Mesothelial cell of epicardium (in vitro differentiated cells): ENCODE data around the gene ALG13. TPM values are rescaled to one million over a fixed set of nuclear protein-coding genes. Genes with fewer than 3 reads are reported as not detected.

Experiments
- DNase-seq, 2 experiments: peaks; one replicate each; pipeline ENCODE4 v3.0.0; 2021; ENCODE audit warnings: low spot score in 2 of 2; ENCODE audit not compliant: unreplicated experiment in 2 of 2
- H3K27ac Mint-ChIP-seq: 2 replicates; pipeline ENCODE4 v1.8.0; 2021; ENCODE audit warnings: mixed read lengths
- H3K27me3 Mint-ChIP-seq: 2 replicates; pipeline ENCODE4 v1.8.0; 2021; ENCODE audit warnings: low read depth, mixed read lengths
- H3K36me3 Mint-ChIP-seq: 2 replicates; pipeline ENCODE4 v1.8.0; 2021; ENCODE audit warnings: mixed read lengths
- H3K4me1 Mint-ChIP-seq: 2 replicates; pipeline ENCODE4 v1.8.0; 2021; ENCODE audit warnings: mixed read lengths
- H3K4me3 Mint-ChIP-seq: 2 replicates; pipeline ENCODE4 v1.8.0; 2021; ENCODE audit warnings: mild to moderate bottlenecking, moderate library complexity, mixed read lengths
- H3K9me3 Mint-ChIP-seq: 2 replicates; pipeline ENCODE4 v1.8.0; 2021; ENCODE audit warnings: mixed read lengths
- CTCF ChIP-seq: fragments of 200-600 bp; sonication (generic); IDR thresholded peaks from one replicate; pipeline ENCODE4 v1.5.0; 2021; ENCODE audit warnings: antibody characterized with exemption; ENCODE audit not compliant: unreplicated experiment
- total RNA-seq: library from RNA; stranded (reverse); gene quantifications from 3 replicates; pipeline ENCODE4 v1.2.1, GENCODE V29; 2021

The ALG13 gene
- total RNA-seq, 1 donor from 2014 or later: 157 TPM

- TF ChIP-seq CTCF: no peak
- H3K27ac Mint-ChIP-seq: no peak overlapping the region
These were observed 9.3 kb upstream of the ALG13 start for GRCh38 chrX:111671668-111672067.

GRCh38 chrX:111687305-111687704, 6.3 kb downstream of the ALG13 start:
- H3K9me3 Mint-ChIP-seq: no peaks in the 10 kb centered on the region
- no peak overlapping the region for H3K27ac Mint-ChIP-seq
- no peaks in the 10 kb centered on the region for H3K27me3 Mint-ChIP-seq
- no peak for TF ChIP-seq CTCF
- peaks cover 14% of the 10 kb centered on the region for H3K4me1 Mint-ChIP-seq
- peaks cover 48% of the 10 kb centered on the region for H3K36me3 Mint-ChIP-seq
- no peak for DNase-seq
- H3K4me3 Mint-ChIP-seq: no peak overlapping the region

More at GRCh38 chrX:111671668-111672067, 9.3 kb upstream of the ALG13 start:
- no peaks in the 10 kb centered on the region for H3K27me3 Mint-ChIP-seq
- peaks cover 3% of the 10 kb centered on the region for H3K4me1 Mint-ChIP-seq
- H3K4me3 Mint-ChIP-seq: no peak overlapping the region
- DNase-seq: no peak
- H3K36me3 Mint-ChIP-seq: no peaks in the 10 kb centered on the region
- H3K9me3 Mint-ChIP-seq: no peaks in the 10 kb centered on the region

GRCh38 chrX:111695297-111695880, 14.4 kb downstream of the ALG13 start:
- Mint-ChIP-seq H3K9me3 (no peaks in the 10 kb centered on the region), H3K4me3 (no peak overlapping the region), H3K4me1 (no peaks in the 10 kb centered on the region), H3K36me3 (peaks cover 17% of the 10 kb centered on the region), H3K27me3 (no peaks in the 10 kb centered on the region), H3K27ac (no peak overlapping the region)
- TF ChIP-seq CTCF: no peak
- DNase-seq: no peak

- DNase-seq: no peak
- Mint-ChIP-seq H3K9me3 (no peaks in the 10 kb centered on the region), H3K36me3 (peaks cover 15% of the 10 kb centered on the region), H3K27me3 (no peaks in the 10 kb centered on the region), H3K4me3 (no peak overlapping the region), H3K4me1 (no peaks in the 10 kb centered on the region), H3K27ac (no peak overlapping the region)
- peak; percentile 39 for TF ChIP-seq CTCF
These were observed 38.6 kb downstream of the ALG13 start for GRCh38 chrX:111719426-111720210.

GRCh38 chrX:111728096-111728495, 47.1 kb downstream of the ALG13 start:
- Mint-ChIP-seq H3K27ac (no peak overlapping the region), H3K4me1 (no peaks in the 10 kb centered on the region), H3K27me3 (no peaks in the 10 kb centered on the region), H3K9me3 (no peaks in the 10 kb centered on the region), H3K4me3 (no peak overlapping the region), H3K36me3 (peaks cover 60% of the 10 kb centered on the region)
- DNase-seq: no peak
- no peak for TF ChIP-seq CTCF
